ENCODE data around the gene PLCL1.

DNA sequence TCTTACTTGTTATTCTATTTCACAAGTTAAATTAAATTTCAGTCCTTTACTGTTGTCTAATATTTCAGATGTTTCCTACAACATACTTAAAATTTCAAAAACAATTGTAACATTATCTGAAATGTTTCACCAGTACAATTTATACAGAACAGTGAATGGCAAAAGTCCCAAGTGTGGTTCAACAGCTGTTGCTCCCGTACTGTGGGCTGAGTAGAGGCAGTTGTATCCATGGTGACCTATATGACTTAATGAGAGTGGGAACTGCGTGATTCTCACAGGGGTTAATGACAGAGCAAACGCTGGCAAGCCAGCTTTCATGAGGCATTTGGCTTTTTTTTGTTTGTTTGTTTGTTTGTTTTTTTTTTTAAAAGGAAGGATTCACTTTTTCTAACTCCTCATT is 5.3 kb upstream of the PLCL1 start:
- TF ChIP-seq, protein P1, sequence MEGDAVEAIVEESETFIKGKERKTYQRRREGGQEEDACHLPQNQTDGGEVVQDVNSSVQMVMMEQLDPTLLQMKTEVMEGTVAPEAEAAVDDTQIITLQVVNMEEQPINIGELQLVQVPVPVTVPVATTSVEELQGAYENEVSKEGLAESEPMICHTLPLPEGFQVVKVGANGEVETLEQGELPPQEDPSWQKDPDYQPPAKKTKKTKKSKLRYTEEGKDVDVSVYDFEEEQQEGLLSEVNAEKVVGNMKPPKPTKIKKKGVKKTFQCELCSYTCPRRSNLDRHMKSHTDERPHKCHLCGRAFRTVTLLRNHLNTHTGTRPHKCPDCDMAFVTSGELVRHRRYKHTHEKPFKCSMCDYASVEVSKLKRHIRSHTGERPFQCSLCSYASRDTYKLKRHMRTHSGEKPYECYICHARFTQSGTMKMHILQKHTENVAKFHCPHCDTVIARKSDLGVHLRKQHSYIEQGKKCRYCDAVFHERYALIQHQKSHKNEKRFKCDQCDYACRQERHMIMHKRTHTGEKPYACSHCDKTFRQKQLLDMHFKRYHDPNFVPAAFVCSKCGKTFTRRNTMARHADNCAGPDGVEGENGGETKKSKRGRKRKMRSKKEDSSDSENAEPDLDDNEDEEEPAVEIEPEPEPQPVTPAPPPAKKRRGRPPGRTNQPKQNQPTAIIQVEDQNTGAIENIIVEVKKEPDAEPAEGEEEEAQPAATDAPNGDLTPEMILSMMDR (IDR thresholded peaks at IDR 0.05), result no peak
- TF ChIP-seq POLR2A (IDR thresholded peaks at IDR 0.05), result no peak
- TF ChIP-seq POLR2AphosphoS5 (IDR thresholded peaks at IDR 0.05), result no peak
- TF ChIP-seq EP300 (IDR thresholded peaks at IDR 0.05), result no peak
